OCI-LY3 (cell line): ENCODE results near the gene PRKAR2A.
A peak's percentile ranks its signal among the peaks of the same experiment; 100 is the strongest.

Experiments used
- H2AFZ ChIP-seq: fragments of 200-600, 300-600 bp; shearing (Covaris generic); 2 replicates; pipeline ENCODE4 v1.6.0; 2014; ENCODE audit warnings: antibody characterized with exemption, low read depth, low read length
- H3K27ac ChIP-seq: fragments of 200-600, 300-600 bp; sonication (generic); 2 replicates; pipeline ENCODE4 v1.5.1; 2014; ENCODE audit warnings: mild to moderate bottlenecking, low read length, moderate library complexity, mixed read lengths
- H3K27me3 ChIP-seq: fragments of 200-600, 300-600 bp; sonication (generic); 2 replicates; pipeline ENCODE4 v1.6.1; 2014; ENCODE audit warnings: low read depth, low read length, mixed read lengths
- H3K36me3 ChIP-seq: fragments of 200-600, 300-600 bp; sonication (generic); replicated peaks from 2 replicates; pipeline ENCODE3; 2014; ENCODE audit warnings: low read depth, low read length, mixed read lengths
- H3K4me1 ChIP-seq: fragments of 300-600, 200-600 bp; sonication (generic); 2 replicates; pipeline ENCODE4 v1.6.1; 2014; ENCODE audit warnings: low read length, mixed read lengths
- H3K4me2 ChIP-seq: fragments of 200-600, 300-600 bp; sonication (generic); 2 replicates; pipeline ENCODE4 v1.6.1; 2014; ENCODE audit warnings: low read length, mixed read lengths
- H3K4me3 ChIP-seq: fragments of 300-600, 200-600 bp; sonication (generic); 2 replicates; pipeline ENCODE4 v1.5.1; 2014; ENCODE audit warnings: antibody characterized with exemption, mild to moderate bottlenecking, low read length, moderate library complexity
- H3K79me2 ChIP-seq: fragments of 300-600, 200-600 bp; shearing (Covaris generic); 2 replicates; pipeline ENCODE4 v1.6.1; 2014; ENCODE audit warnings: mild to moderate bottlenecking, low read length, mixed read lengths
- H3K9ac ChIP-seq: fragments of 300-600, 200-600 bp; shearing (Covaris generic); 2 replicates; pipeline ENCODE4 v1.6.0; 2014; ENCODE audit warnings: mild to moderate bottlenecking, low read length, moderate library complexity
- H3K9me3 ChIP-seq: fragments of 200-600, 300-600 bp; shearing (Covaris generic); 2 replicates; pipeline ENCODE4 v1.6.1; 2014; ENCODE audit warnings: low read length, mixed read lengths; ENCODE audit not compliant: insufficient read depth
- H4K20me1 ChIP-seq: fragments of 200-600, 300-600 bp; sonication (generic); 2 replicates; pipeline ENCODE4 v1.6.1; 2016; ENCODE audit warnings: low read length, mixed read lengths; ENCODE audit not compliant: insufficient read depth
- EZH2phosphoT487 ChIP-seq: fragments of 200-600 bp; shearing (Covaris generic); IDR thresholded peaks from 2 replicates; pipeline ENCODE4 v1.6.1; 2018; ENCODE audit warnings: antibody characterized with exemption, mixed run types, low read depth
- TF ChIP-seq, protein P1 (sequence below): fragments of 200-600, 300-600 bp; sonication (generic); IDR thresholded peaks from 2 replicates; pipeline ENCODE4 v1.5.1; 2014; ENCODE audit warnings: antibody characterized with exemption, low read length, low read depth

Gene PRKAR2A

DNA sequence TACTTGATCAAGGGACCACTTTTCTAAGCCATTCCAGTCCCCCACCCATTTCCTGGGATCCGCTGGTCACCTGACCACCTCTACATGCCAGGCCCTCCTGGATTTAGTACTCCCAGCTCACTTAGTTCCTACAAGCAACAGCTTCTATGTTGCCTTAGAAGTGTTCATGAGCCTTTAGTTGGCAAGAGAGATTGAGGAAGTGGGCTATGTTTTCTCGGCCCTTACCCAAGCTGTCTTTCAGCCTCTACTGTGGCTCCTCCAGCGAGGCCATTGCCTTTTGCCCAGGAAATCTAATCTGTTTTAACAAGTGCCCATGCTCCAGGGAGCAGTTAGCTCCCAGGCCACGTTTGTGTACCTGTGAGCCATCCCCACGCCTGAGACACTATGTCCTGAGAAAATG, 4.5 kb upstream of the PRKAR2A start:
- TF ChIP-seq, protein P1, sequence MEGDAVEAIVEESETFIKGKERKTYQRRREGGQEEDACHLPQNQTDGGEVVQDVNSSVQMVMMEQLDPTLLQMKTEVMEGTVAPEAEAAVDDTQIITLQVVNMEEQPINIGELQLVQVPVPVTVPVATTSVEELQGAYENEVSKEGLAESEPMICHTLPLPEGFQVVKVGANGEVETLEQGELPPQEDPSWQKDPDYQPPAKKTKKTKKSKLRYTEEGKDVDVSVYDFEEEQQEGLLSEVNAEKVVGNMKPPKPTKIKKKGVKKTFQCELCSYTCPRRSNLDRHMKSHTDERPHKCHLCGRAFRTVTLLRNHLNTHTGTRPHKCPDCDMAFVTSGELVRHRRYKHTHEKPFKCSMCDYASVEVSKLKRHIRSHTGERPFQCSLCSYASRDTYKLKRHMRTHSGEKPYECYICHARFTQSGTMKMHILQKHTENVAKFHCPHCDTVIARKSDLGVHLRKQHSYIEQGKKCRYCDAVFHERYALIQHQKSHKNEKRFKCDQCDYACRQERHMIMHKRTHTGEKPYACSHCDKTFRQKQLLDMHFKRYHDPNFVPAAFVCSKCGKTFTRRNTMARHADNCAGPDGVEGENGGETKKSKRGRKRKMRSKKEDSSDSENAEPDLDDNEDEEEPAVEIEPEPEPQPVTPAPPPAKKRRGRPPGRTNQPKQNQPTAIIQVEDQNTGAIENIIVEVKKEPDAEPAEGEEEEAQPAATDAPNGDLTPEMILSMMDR: no peak
- no peak for TF ChIP-seq EZH2phosphoT487
- Histone ChIP-seq H3K4me3 (no peak overlapping the region), H3K4me2 (no peak overlapping the region; the same call in 1 of the 2 replicates), H3K9me3 (no peaks in the 10 kb centered on the region), H3K4me1 (peaks cover 15% of the 10 kb centered on the region), H3K9ac (no peak overlapping the region), H3K36me3 (no peaks in the 10 kb centered on the region), H3K27me3 (no peaks in the 10 kb centered on the region), H4K20me1 (no peaks in the 10 kb centered on the region), H2AFZ (no peak overlapping the region), H3K79me2 (0 out of 2 replicates have a peak, but pooled peaks cover under 1% of the 10 kb centered on the region), H3K27ac (no peak overlapping the region)

DNA sequence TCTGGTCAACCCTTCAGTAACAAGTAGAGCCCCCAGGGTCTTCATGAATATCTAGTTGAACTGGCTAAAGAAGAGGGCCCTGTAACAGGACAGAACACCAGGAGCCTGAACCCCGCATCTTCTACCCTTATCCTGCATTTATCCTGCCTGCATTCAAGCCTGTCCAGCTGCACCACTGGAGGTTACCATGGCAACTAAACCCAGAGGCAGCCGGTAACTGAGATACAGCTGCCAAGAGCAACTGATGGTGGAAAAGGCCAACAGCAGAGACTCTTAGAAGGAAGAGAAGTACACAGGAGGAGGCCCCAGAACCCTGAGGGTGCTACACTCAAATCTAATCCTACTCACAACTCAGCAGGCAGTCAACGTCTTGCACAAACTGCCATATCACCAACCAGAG, 3.7 kb upstream of the PRKAR2A start:
- H3K4me1 ChIP-seq: peaks cover 19% of the 10 kb centered on the region
- no peak overlapping the region for H3K4me2 ChIP-seq
- H3K9ac ChIP-seq: no peak overlapping the region
- H3K36me3 ChIP-seq: no peaks in the 10 kb centered on the region
- no peaks in the 10 kb centered on the region for H3K9me3 ChIP-seq
- no peak overlapping the region for H2AFZ ChIP-seq
- H4K20me1 ChIP-seq: no peaks in the 10 kb centered on the region
- peaks cover 8% of the 10 kb centered on the region for H3K79me2 ChIP-seq
- TF ChIP-seq, protein P1: no peak
- no peak for TF ChIP-seq EZH2phosphoT487
- H3K27me3 ChIP-seq: no peaks in the 10 kb centered on the region
- H3K4me3 ChIP-seq: no peak overlapping the region
- H3K27ac ChIP-seq: no peak overlapping the region

DNA sequence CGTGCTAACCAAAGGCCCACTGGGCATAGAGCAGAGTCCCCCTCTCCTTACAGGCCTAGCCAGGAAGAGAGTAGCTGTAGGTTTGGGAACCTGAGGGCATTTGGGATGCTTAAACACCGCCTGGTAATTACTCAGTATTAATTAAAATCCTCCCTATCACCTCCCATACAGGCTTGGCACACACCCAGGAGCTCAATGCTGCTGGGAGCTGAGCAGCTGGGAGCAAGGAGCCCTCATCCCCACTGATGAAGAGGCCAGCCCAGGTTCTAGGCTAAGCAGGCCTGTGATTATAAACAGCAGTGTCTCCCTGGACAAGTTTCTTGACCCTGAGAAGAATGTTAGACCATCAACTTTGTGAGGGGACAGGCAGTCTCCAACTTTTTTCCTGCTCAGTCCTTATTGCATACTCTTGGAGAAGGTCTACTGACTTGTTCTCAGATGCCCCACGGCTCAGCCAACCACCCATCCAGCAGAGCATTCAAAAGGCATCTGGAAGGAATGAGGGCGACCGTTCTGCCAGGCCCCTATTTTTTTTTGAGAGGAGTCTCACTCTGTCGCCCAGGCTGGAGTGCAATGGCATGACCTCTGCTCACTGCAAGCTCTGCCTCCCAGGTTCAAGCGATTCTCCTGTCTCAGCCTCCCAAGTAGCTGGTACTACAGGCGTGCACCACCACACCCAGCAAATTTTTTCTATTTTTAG, 1.3 kb upstream of the PRKAR2A start:
- Histone ChIP-seq H3K79me2 (peaks cover 16% of the 10 kb centered on the region), H3K36me3 (no peaks in the 10 kb centered on the region), H4K20me1 (no peaks in the 10 kb centered on the region), H3K4me3 (no peak overlapping the region), H3K9me3 (no peaks in the 10 kb centered on the region), H2AFZ (no peak overlapping the region), H3K27me3 (no peaks in the 10 kb centered on the region), H3K27ac (no peak overlapping the region), H3K9ac (no peak overlapping the region), H3K4me1 (peaks cover 19% of the 10 kb centered on the region), H3K4me2 (peak overlapping the region; percentile 89; the same call in 1 of the 2 replicates)
- TF ChIP-seq EZH2phosphoT487: no peak
- TF ChIP-seq, protein P1: no peak

DNA sequence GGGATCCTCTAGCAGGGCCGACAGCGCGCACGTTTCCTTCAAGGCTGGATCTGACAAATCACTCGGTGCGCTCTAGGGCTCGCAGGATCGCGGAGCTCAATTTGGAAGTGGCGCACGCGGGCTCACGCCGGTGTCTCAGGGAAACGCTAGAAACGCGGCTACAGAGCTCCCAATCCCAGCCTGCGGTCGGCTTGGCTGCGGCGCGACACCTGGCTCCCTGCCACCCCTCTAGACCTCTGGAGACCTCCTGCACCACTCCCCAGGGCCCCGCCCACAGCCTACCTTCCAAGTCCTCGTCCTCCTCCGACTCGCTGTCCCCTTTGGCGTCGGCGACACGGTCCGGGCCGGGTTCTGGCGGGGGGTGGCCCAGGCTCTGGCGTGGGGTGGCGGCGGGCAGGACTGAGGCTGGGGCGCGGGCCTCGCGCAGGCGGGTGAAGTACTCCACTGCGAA, 596 bp downstream of the PRKAR2A start:
- Histone ChIP-seq H3K4me2 (peak overlapping the region; percentile 89), H3K9me3 (no peaks in the 10 kb centered on the region), H3K27me3 (no peaks in the 10 kb centered on the region), H3K27ac (no peak overlapping the region; the same call in 1 of the 2 replicates), H3K4me1 (peaks cover 12% of the 10 kb centered on the region), H3K9ac (peak overlapping the region; percentile 74), H2AFZ (peak overlapping the region; percentile 58; the same call in 1 of the 2 replicates), H3K36me3 (no peaks in the 10 kb centered on the region), H3K4me3 (peak overlapping the region; percentile 84), H4K20me1 (no peaks in the 10 kb centered on the region), H3K79me2 (peaks cover 16% of the 10 kb centered on the region)
- TF ChIP-seq EZH2phosphoT487: no peak
- TF ChIP-seq, protein P1: no peak
